GM12878 (cell line): ENCODE results near the gene TSHZ2. TPM values are rescaled to one million over a fixed set of nuclear protein-coding genes. Genes with fewer than 3 reads are reported as not detected.

ENCODE experiments used
- ATAC-seq: fragments of 200-7000 bp; cut with Tn5 transposase; 3 replicates; pipeline ENCODE4 v1.9.1; 2020; ENCODE audit warnings: mild to moderate bottlenecking, moderate library complexity
- BruUV-seq: library from RNA; stranded (reverse); fragments of 400-500 nt; replicated peaks from 2 replicates; lab custom pipeline; 2021; lab: Mats Ljungman, UMichigan
- CTCF ChIA-PET: fragments of 300-600 bp; sonication (Branson Sonifier 250); formaldehyde crosslinking; extraction: SDS; loops from one replicate; lab custom pipeline; 2021; ENCODE audit warnings: inconsistent platforms; lab: Yijun Ruan, JAX
- POLR2A ChIA-PET: fragments of 350-600 bp; formaldehyde crosslinking; extraction: SDS; loops from one replicate; lab custom pipeline; 2021; ENCODE audit warnings: inconsistent platforms; lab: Charles Lee
- RAD21 ChIA-PET: fragments of 300-600 bp; sonication (Branson Sonifier 250); formaldehyde crosslinking; loops from one replicate; lab custom pipeline; 2023; ENCODE audit warnings: antibody characterized with exemption; ENCODE audit not compliant: unreplicated experiment; lab: Charles Lee
- SMC1A ChIA-PET: fragments of 300-600 bp; sonication (Branson Sonifier 250); formaldehyde crosslinking; loops from one replicate; lab custom pipeline; 2023; ENCODE audit not compliant: unreplicated experiment, uncharacterized antibody; lab: Charles Lee
- DNase-seq: peaks from one replicate; pipeline ENCODE4 v3.0.0-alpha.2; 2011; ENCODE audit warnings: low read depth, low spot score
- FAIRE-seq: peaks from 3 replicates; lab custom pipeline; 2011; peaks lifted over from hg19 to GRCh38; lab: Jason Lieb, UNC
- H2AFZ ChIP-seq: 2 replicates; pipeline ENCODE4 v1.6.0; 2011; ENCODE audit warnings: low read depth, low read length, control low read depth; ENCODE audit not compliant: control insufficient read depth
- H3K27ac ChIP-seq: 2 replicates; pipeline ENCODE4 v1.5.1; 2011; ENCODE audit warnings: control low read depth; ENCODE audit not compliant: control insufficient read depth, insufficient read depth
- H3K27me3 ChIP-seq, 2 experiments: replicated peaks in 1 of 2; 2 replicates each; pipeline versions ENCODE4 v1.6.0 to v1.6.1; 2011; ENCODE audit warnings: low read length in 1 of 2; ENCODE audit not compliant: control insufficient read depth in 2 of 2, insufficient read depth in 2 of 2
- H3K36me3 ChIP-seq, 2 experiments: 2 replicates each; pipeline ENCODE4 v1.5.1; 2011; ENCODE audit warnings: low read length in 1 of 2; ENCODE audit not compliant: control insufficient read depth in 2 of 2, insufficient read depth in 2 of 2
- H3K4me1 ChIP-seq: 2 replicates; pipeline ENCODE4 v1.6.1; 2011; ENCODE audit warnings: mild to moderate bottlenecking, low read length, moderate library complexity, mixed read lengths; ENCODE audit not compliant: control insufficient read depth, insufficient read depth
- H3K4me2 ChIP-seq: 2 replicates; pipeline ENCODE4 v1.6.0; 2011; ENCODE audit warnings: control low read depth; ENCODE audit not compliant: control insufficient read depth, insufficient read depth
- H3K4me3 ChIP-seq: fragments of 200-600 bp; sonication (generic); 2 replicates; pipeline ENCODE4 v1.5.1; 2016
- H3K79me2 ChIP-seq: 2 replicates; pipeline ENCODE4 v1.6.0; 2011; ENCODE audit warnings: low read length; ENCODE audit not compliant: control insufficient read depth, insufficient read depth
- H3K9ac ChIP-seq: 2 replicates; pipeline ENCODE4 v1.8.0; 2011; ENCODE audit warnings: low read length, control low read depth, mixed read lengths; ENCODE audit not compliant: control insufficient read depth, insufficient read depth
- H3K9me3 ChIP-seq: replicated peaks from 3 replicates; pipeline ENCODE4 v1.5.1; 2011; ENCODE audit warnings: mild to moderate bottlenecking, low read length; ENCODE audit not compliant: control insufficient read depth, insufficient read depth
- H4K20me1 ChIP-seq: 2 replicates; pipeline ENCODE4 v1.6.0; 2011; ENCODE audit not compliant: control insufficient read depth, insufficient read depth
- BACH1 ChIP-seq: fragments of 450-650 bp; IDR thresholded peaks from 2 replicates; pipeline ENCODE4 v1.6.1; 2017; ENCODE audit warnings: mild to moderate bottlenecking, borderline replicate concordance
- BRCA1 ChIP-seq: IDR thresholded peaks from 2 replicates; pipeline ENCODE4 v1.6.1; 2011; ENCODE audit warnings: low read depth, low read length, improper control_type of control experiment
- CEBPB ChIP-seq, 2 experiments: fragments of 150-350 bp in 1 of 2; IDR thresholded peaks; 2 replicates each; pipeline ENCODE4 v1.6.1; 2012 to 2014; ENCODE audit warnings: low read depth in 2 of 2, low read length in 2 of 2, borderline replicate concordance in 1 of 2, inconsistent platforms in 1 of 2
- DPF2 ChIP-seq: fragments of 450-650 bp; IDR thresholded peaks from 2 replicates; pipeline ENCODE4 v1.6.1; 2017; ENCODE audit warnings: mild to moderate bottlenecking
- EGR1 ChIP-seq, 2 experiments: IDR thresholded peaks; 1 replicate in 1 of 2; 2 replicates in 1 of 2; pipeline ENCODE4 v1.6.1; 2011 to 2012; ENCODE audit warnings: low read depth in 2 of 2, low read length in 2 of 2, borderline replicate concordance in 1 of 2, mild to moderate bottlenecking in 1 of 2, moderate library complexity in 1 of 2
- EP300 ChIP-seq, 2 experiments: fragments of 150-350 bp in 1 of 2; IDR thresholded peaks; 2 replicates each; pipeline ENCODE4 v1.6.1; 2011 to 2012; ENCODE audit warnings: low read depth in 2 of 2, low read length in 2 of 2, borderline replicate concordance in 1 of 2, improper control_type of control experiment in 1 of 2, inconsistent platforms in 1 of 2; ENCODE audit not compliant: control insufficient read depth in 1 of 2
- EZH2 ChIP-seq: IDR thresholded peaks from 2 replicates; pipeline ENCODE4 v1.6.1; 2012; ENCODE audit warnings: low read depth, mild to moderate bottlenecking, control low read depth, inconsistent platforms, low read length, borderline replicate concordance; ENCODE audit not compliant: control insufficient read depth
- FOS ChIP-seq: IDR thresholded peaks from 3 replicates; pipeline ENCODE4 v1.6.1; 2011; ENCODE audit warnings: borderline replicate concordance; ENCODE audit not compliant: insufficient read length; ENCODE audit errors: extremely low read depth
- FOXM1 ChIP-seq: IDR thresholded peaks from 2 replicates; pipeline ENCODE4 v1.6.1; 2012; ENCODE audit warnings: low read depth, mild to moderate bottlenecking, inconsistent platforms, low read length, moderate library complexity
- NBN ChIP-seq: fragments of 450-650 bp; IDR thresholded peaks from 2 replicates; pipeline ENCODE4 v1.6.1; 2016
- POLR2AphosphoS2 ChIP-seq: IDR thresholded peaks from 2 replicates; pipeline ENCODE4 v1.6.1; 2011; ENCODE audit warnings: low read depth, mild to moderate bottlenecking, low read length, improper control_type of control experiment, moderate library complexity
- TBL1XR1 ChIP-seq: IDR thresholded peaks from 2 replicates; pipeline ENCODE4 v1.6.1; 2012; ENCODE audit warnings: low read depth, low read length, improper control_type of control experiment
- ZNF622 ChIP-seq: fragments of 450-650 bp; IDR thresholded peaks from 2 replicates; pipeline ENCODE4 v1.6.1; 2017; ENCODE audit warnings: mild to moderate bottlenecking, inconsistent platforms
- WGBS: methylation state at CpG from one replicate; pipeline ENCODE4 v1.1.6; 2016; ENCODE audit warnings: low lambda C conversion rate; ENCODE audit not compliant: insufficient replicate concordance, insufficient coverage; ENCODE audit errors: missing lambda C conversion rate; 5-methylcytosine and 5-hydroxymethylcytosine counted together
- in situ Hi-C: fragments of 300-500 bp; cut with MboI; formaldehyde crosslinking; loops from 9 replicates; pipeline ENCODE4 v1.14.3; 2018; ENCODE audit warnings: mixed read lengths
- intact Hi-C: fragments of 100-400 bp; cut with micrococcal nuclease; formaldehyde crosslinking; loops from one replicate; pipeline ENCODE4 v1.14.2; 2022; ENCODE audit not compliant: unreplicated experiment
- polyA plus RNA-seq, 11 experiments: library from polyadenylated mRNA; depleted of rRNA in 4 of 11; unstranded in 6 of 11; stranded (reverse) in 5 of 11; fragments of >200 nt; fragmentation: Nextera tagmentation in 4 of 11; fragmentation: Illumina TruSeq in 1 of 11; extraction: Ambion mirVana in 4 of 11; extraction: Trizol in 1 of 11; gene quantifications; 1 replicate in 1 of 11; 2 replicates in 10 of 11; pipeline versions ENCODE4 v1.2.1 to v1.2.3, GENCODE V29; 2011 to 2016; ENCODE audit warnings: inconsistent platforms in 2 of 11, missing spikeins in 2 of 11, low read depth in 1 of 11
- total RNA-seq, 4 experiments: library from RNA; depleted of rRNA in 3 of 4; stranded (reverse); fragments of >200 nt in 3 of 4; fragmentation: Illumina TruSeq in 1 of 4; extraction: Trizol in 1 of 4; gene quantifications; 2 replicates each; pipeline versions ENCODE4 v1.2.1 to v1.2.3, GENCODE V29; 2013 to 2021
- TF ChIP-seq, protein P1 (sequence below): fragments of 450-650 bp; IDR thresholded peaks from 2 replicates; pipeline ENCODE4 v1.6.1; 2017; ENCODE audit warnings: mild to moderate bottlenecking, low read depth, inconsistent platforms; ENCODE audit not compliant: poor library complexity, severe bottlenecking
- TF ChIP-seq, protein P2 (sequence below): IDR thresholded peaks from 2 replicates; pipeline ENCODE4 v1.6.1; 2011; ENCODE audit warnings: low read depth, low read length, improper control_type of control experiment, borderline replicate concordance
- TF ChIP-seq, protein P3 (sequence below): fragments of 450-650 bp; IDR thresholded peaks from 2 replicates; pipeline ENCODE4 v1.6.1; 2018; ENCODE audit warnings: borderline replicate concordance, mild to moderate bottlenecking; ENCODE audit not compliant: partially characterized antibody

TSHZ2 gene
- total and polyA plus RNA-seq, 10 of the 15 experiments (the other 5 are each of a cell fraction or from before 2014, with no cell fraction given) = 0.01 to 0.86 (median 0.13) TPM; not detected in 2

DNA sequence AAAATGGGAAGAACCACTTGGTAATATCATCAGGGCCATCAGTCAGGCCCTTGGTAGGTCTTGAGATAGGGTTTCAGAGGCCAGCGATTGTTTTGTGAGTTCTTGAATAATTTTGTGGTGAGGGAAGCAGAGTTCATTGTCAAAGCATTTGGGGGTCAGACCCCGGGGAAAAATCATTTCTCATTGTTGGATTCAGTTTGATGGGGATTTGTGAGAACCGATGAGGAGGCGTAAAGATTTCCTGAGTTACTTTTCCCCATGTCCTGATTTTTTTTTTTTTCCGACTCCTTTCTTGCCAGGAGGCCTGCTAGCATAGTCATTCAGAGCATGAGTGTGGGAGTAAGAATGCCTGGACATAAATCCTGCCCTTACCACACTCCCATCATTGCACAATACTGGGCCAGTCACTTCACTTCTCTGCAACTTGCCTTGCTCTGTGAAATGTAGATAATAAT is 60.3 kb downstream of the TSHZ2 start:
- BruUV-seq = no TSS peak
- H3K27me3 ChIP-seq = no peaks in the 10 kb centered on the region
- SMC1A ChIA-PET = interaction anchor here (1.0 to 1.6 kb wide), 3 partner anchors 30 to 52 kb away, joined by 3 to 6 read pairs (median 4); no protein-coding TSS in a partner anchor
- DNase-seq (no peak), FAIRE-seq (no peak), ATAC-seq (no peak)
- H2AFZ ChIP-seq = no peak overlapping the region
- no peak overlapping the region for H3K4me3 ChIP-seq
- H3K27ac ChIP-seq = no peak overlapping the region
- H3K36me3 ChIP-seq = no peaks in the 10 kb centered on the region
- TF ChIP-seq, protein P1, sequence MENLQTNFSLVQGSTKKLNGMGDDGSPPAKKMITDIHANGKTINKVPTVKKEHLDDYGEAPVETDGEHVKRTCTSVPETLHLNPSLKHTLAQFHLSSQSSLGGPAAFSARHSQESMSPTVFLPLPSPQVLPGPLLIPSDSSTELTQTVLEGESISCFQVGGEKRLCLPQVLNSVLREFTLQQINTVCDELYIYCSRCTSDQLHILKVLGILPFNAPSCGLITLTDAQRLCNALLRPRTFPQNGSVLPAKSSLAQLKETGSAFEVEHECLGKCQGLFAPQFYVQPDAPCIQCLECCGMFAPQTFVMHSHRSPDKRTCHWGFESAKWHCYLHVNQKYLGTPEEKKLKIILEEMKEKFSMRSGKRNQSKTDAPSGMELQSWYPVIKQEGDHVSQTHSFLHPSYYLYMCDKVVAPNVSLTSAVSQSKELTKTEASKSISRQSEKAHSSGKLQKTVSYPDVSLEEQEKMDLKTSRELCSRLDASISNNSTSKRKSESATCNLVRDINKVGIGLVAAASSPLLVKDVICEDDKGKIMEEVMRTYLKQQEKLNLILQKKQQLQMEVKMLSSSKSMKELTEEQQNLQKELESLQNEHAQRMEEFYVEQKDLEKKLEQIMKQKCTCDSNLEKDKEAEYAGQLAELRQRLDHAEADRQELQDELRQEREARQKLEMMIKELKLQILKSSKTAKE = no peak
- TF ChIP-seq POLR2AphosphoS2 (no peak), FOS (no peak), TBL1XR1 (no peak), NBN (no peak), ZNF622 (no peak), EP300 (IDR thresholded peaks at IDR 0.05; ENCODE audit: borderline replicate concordance in 1 of 2, control insufficient read depth in 1 of 2, low read depth in 2 of 2, low read length in 2 of 2) (no peak), DPF2 (no peak), BACH1 (no peak), EZH2 (no peak), FOXM1 (no peak), EGR1 (IDR thresholded peaks at IDR 0.05; ENCODE audit: borderline replicate concordance in 1 of 2, low read depth in 2 of 2, low read length in 2 of 2) (no peak), BRCA1 (no peak), CEBPB (IDR thresholded peaks at IDR 0.05; ENCODE audit: borderline replicate concordance in 1 of 2, low read depth in 2 of 2, low read length in 2 of 2) (no peak)
- TF ChIP-seq, protein P2, sequence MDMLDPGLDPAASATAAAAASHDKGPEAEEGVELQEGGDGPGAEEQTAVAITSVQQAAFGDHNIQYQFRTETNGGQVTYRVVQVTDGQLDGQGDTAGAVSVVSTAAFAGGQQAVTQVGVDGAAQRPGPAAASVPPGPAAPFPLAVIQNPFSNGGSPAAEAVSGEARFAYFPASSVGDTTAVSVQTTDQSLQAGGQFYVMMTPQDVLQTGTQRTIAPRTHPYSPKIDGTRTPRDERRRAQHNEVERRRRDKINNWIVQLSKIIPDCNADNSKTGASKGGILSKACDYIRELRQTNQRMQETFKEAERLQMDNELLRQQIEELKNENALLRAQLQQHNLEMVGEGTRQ = no peak
- TF ChIP-seq, protein P3, sequence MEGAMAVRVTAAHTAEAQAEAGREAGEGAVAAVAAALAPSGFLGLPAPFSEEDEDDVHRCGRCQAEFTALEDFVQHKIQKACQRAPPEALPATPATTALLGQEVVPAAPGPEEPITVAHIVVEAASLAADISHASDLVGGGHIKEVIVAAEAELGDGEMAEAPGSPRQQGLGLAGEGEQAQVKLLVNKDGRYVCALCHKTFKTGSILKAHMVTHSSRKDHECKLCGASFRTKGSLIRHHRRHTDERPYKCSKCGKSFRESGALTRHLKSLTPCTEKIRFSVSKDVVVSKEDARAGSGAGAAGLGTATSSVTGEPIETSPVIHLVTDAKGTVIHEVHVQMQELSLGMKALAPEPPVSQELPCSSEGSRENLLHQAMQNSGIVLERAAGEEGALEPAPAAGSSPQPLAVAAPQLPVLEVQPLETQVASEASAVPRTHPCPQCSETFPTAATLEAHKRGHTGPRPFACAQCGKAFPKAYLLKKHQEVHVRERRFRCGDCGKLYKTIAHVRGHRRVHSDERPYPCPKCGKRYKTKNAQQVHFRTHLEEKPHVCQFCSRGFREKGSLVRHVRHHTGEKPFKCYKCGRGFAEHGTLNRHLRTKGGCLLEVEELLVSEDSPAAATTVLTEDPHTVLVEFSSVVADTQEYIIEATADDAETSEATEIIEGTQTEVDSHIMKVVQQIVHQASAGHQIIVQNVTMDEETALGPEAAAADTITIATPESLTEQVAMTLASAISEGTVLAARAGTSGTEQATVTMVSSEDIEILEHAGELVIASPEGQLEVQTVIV = no peak
- no peaks in the 10 kb centered on the region for H3K9me3 ChIP-seq
- no peaks in the 10 kb centered on the region for H4K20me1 ChIP-seq
- 35% methylated on average over 3 of the region's 5 CpGs for WGBS
- in situ Hi-C loops = no loop called here
- H3K4me2 ChIP-seq = no peak overlapping the region
- POLR2A ChIA-PET = no interaction called here
- CTCF ChIA-PET = interaction anchor here (1.1 kb wide), 1 partner anchor 22 kb away, joined by 3 read pairs; no protein-coding TSS in a partner anchor
- H3K4me1 ChIP-seq = no peaks in the 10 kb centered on the region
- intact Hi-C loops = no loop called here
- no peaks in the 10 kb centered on the region for H3K79me2 ChIP-seq
- RAD21 ChIA-PET = interaction anchor here (1.0 kb wide), 1 partner anchor 58 kb away, joined by 3 read pairs; no protein-coding TSS in a partner anchor
- H3K9ac ChIP-seq = no peak overlapping the region
